HT1080 (cell line): Measurements from ENCODE around the gene CACNG1. TPM values are rescaled to one million over a fixed set of nuclear protein-coding genes. Genes with fewer than 3 reads are reported as not detected.
"Not testable (repeated sequence)": the region's sequence is repeated elsewhere in the genome, so short reads cannot be mapped to it uniquely, and the experiment has no call there.

Source experiments
- DNase-seq: peaks from one replicate; pipeline ENCODE4 v3.0.0-alpha.2; 2015; ENCODE audit warnings: low read depth
- total RNA-seq: library from RNA; depleted of rRNA; stranded (reverse); fragments of >200 nt; shearing (Covaris generic); gene quantifications from 2 replicates; pipeline ENCODE4 v1.2.3, GENCODE V29; 2014

The CACNG1 gene
- total RNA-seq, 1 experiment from 2014 or later: 0.06 TPM

- DNase-seq: no peak
These were observed 19.1 kb upstream of the CACNG1 start for GRCh38 chr17:67025216-67025792.

GRCh38 chr17:67026341-67026740 is 18.0 kb upstream of the CACNG1 start:
- no peak for DNase-seq

- DNase-seq: peak; percentile 21
These were observed 17.2 kb upstream of the CACNG1 start for GRCh38 chr17:67027031-67027628.

- no peak for DNase-seq
These were observed 13.7 kb upstream of the CACNG1 start for GRCh38 chr17:67030641-67031040.

- DNase-seq: no peak
These were observed 12.0 kb upstream of the CACNG1 start for GRCh38 chr17:67032382-67032781.

GRCh38 chr17:67032985-67033384 is 11.4 kb upstream of the CACNG1 start:
- DNase-seq: no peak

- DNase-seq: no peak
These were observed 10.7 kb upstream of the CACNG1 start for GRCh38 chr17:67033613-67034012.

GRCh38 chr17:67035131-67036083 is 8.9 kb upstream of the CACNG1 start:
- no peak for DNase-seq

- no peak for DNase-seq
These were observed 5.4 kb upstream of the CACNG1 start for GRCh38 chr17:67038861-67039365.

- DNase-seq: no peak
These were observed 3.7 kb upstream of the CACNG1 start for GRCh38 chr17:67040652-67041051.

- not testable (repeated sequence) for DNase-seq
These were observed 3.2 kb upstream of the CACNG1 start for GRCh38 chr17:67041119-67041518.

- no peak for DNase-seq
These were observed 2.8 kb upstream of the CACNG1 start for GRCh38 chr17:67041531-67041930.

- no peak for DNase-seq
These were observed 2.1 kb upstream of the CACNG1 start for GRCh38 chr17:67041941-67042899.

GRCh38 chr17:67043283-67043682 is 1.1 kb upstream of the CACNG1 start:
- DNase-seq: no peak

GRCh38 chr17:67044940-67045339 is 586 bp downstream of the CACNG1 start:
- no peak for DNase-seq

GRCh38 chr17:67046398-67046797 is 2.0 kb downstream of the CACNG1 start:
- no peak for DNase-seq

- no peak for DNase-seq
These were observed 3.0 kb downstream of the CACNG1 start for GRCh38 chr17:67047382-67047781.

GRCh38 chr17:67049025-67049739 is 4.8 kb downstream of the CACNG1 start:
- DNase-seq: no peak

- no peak for DNase-seq
These were observed 5.7 kb downstream of the CACNG1 start for GRCh38 chr17:67050066-67050465.

- DNase-seq: no peak
These were observed 6.3 kb downstream of the CACNG1 start for GRCh38 chr17:67050471-67051154.
